ENCODE measurements around the gene CFAP54.

The CFAP54 gene

DNA sequence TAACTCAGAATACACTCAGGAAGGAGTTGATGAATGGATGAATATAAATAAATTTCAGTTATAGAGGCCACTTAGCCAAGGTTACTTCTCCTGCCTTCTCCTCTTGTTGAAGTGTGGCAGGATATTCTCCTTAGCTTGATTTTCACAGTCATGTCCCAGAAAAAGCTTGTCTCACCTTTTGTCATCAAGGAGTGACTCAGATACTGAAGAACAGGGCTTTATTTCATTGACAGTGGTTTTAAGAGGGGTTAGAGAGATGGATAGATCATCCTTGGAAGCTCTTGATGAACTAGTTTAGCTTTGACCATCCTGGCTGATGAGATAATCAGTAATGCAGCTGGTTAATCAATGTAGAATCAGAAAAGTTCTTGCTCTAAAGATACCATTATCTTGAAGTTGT is 35.0 kb upstream of the CFAP54 start:
- POLR2A ChIA-PET = no interaction called here
- H3K4me1 ChIP-seq (ENCODE audit: control insufficient read depth, insufficient read depth, low read length) = no peaks in the 10 kb centered on the region
- H3K36me3 ChIP-seq (ENCODE audit: control insufficient read depth in 2 of 2, insufficient read depth in 1 of 2, low read length in 2 of 2) = no peaks in the 10 kb centered on the region
- CTCF ChIA-PET = interaction anchor here (0.6 to 0.8 kb wide), 2 partner anchors 9 to 1263 kb away, joined by 3 to 4 read pairs; no protein-coding TSS in a partner anchor
- H3K27ac ChIP-seq (ENCODE audit: extremely low read depth, low read depth, low read length) = no peak overlapping the region
- no peaks in the 10 kb centered on the region for H3K9me3 ChIP-seq (ENCODE audit: control insufficient read depth, insufficient read depth, low read depth, low read length)
- H3K4me3 ChIP-seq (ENCODE audit: low read depth, low read length) = no peak overlapping the region
- TF ChIP-seq ZNF785 (tag by site-specific recombination; IDR thresholded peaks at IDR 0.05) = no peak
- TF ChIP-seq ZBTB17 (tag by site-specific recombination; IDR thresholded peaks at IDR 0.05) = no peak
- no peak for TF ChIP-seq ZNF596 (tag by site-specific recombination; IDR thresholded peaks at IDR 0.05)
- TF ChIP-seq ZNF600 (tag by site-specific recombination; IDR thresholded peaks at IDR 0.05) = no peak
- TF ChIP-seq ZIC2 (tag by site-specific recombination; IDR thresholded peaks at IDR 0.05) = no peak

GRCh38 chr12:96456265-96456974 is 33.0 kb upstream of the CFAP54 start:
- Histone ChIP-seq H3K9me3 (ENCODE audit: control insufficient read depth, insufficient read depth, low read depth, low read length) (no peaks in the 10 kb centered on the region), H3K36me3 (ENCODE audit: control insufficient read depth in 2 of 2, insufficient read depth in 1 of 2, low read length in 2 of 2) (no peaks in the 10 kb centered on the region), H3K27ac (ENCODE audit: extremely low read depth, low read depth, low read length) (no peak overlapping the region), H3K4me1 (ENCODE audit: control insufficient read depth, insufficient read depth, low read length) (no peaks in the 10 kb centered on the region), H3K4me3 (ENCODE audit: low read depth, low read length) (no peak overlapping the region)
- TF ChIP-seq PRDM4 (tag by site-specific recombination; IDR thresholded peaks at IDR 0.05) (no peak), ZNF555 (tag by site-specific recombination; conservative IDR thresholded peaks at IDR 0.05) (no peak), YY1 (tag by site-specific recombination; IDR thresholded peaks at IDR 0.05) (no peak), ZNF561 (tag by site-specific recombination; IDR thresholded peaks at IDR 0.05; ENCODE audit: borderline replicate concordance) (no peak), ZBTB49 (tag by site-specific recombination; IDR thresholded peaks at IDR 0.05; ENCODE audit: low read depth) (no peak), ZNF404 (tag by site-specific recombination; IDR thresholded peaks at IDR 0.05) (no peak), ZNF426 (tag by site-specific recombination; IDR thresholded peaks at IDR 0.05) (no peak), ZNF214 (tag by site-specific recombination; IDR thresholded peaks at IDR 0.05; ENCODE audit: borderline replicate concordance) (no peak), MEIS1 (CRISPR knock-in tag; IDR thresholded peaks at IDR 0.05; ENCODE audit: borderline replicate concordance) (no peak), PRDM1 (tag by site-specific recombination; IDR thresholded peaks at IDR 0.05) (no peak), ZNF48 (tag by site-specific recombination; IDR thresholded peaks at IDR 0.05) (no peak), ZNF18 (tag by site-specific recombination; IDR thresholded peaks at IDR 0.05) (no peak), ZNF10 (tag by site-specific recombination; IDR thresholded peaks at IDR 0.05) (no peak), ZNF544 (tag by site-specific recombination; IDR thresholded peaks at IDR 0.05) (no peak)
- TF ChIP-seq, protein P1, sequence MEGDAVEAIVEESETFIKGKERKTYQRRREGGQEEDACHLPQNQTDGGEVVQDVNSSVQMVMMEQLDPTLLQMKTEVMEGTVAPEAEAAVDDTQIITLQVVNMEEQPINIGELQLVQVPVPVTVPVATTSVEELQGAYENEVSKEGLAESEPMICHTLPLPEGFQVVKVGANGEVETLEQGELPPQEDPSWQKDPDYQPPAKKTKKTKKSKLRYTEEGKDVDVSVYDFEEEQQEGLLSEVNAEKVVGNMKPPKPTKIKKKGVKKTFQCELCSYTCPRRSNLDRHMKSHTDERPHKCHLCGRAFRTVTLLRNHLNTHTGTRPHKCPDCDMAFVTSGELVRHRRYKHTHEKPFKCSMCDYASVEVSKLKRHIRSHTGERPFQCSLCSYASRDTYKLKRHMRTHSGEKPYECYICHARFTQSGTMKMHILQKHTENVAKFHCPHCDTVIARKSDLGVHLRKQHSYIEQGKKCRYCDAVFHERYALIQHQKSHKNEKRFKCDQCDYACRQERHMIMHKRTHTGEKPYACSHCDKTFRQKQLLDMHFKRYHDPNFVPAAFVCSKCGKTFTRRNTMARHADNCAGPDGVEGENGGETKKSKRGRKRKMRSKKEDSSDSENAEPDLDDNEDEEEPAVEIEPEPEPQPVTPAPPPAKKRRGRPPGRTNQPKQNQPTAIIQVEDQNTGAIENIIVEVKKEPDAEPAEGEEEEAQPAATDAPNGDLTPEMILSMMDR (tag by site-specific recombination; IDR thresholded peaks at IDR 0.05) = no peak
- POLR2A ChIA-PET = no interaction called here
- CTCF ChIA-PET = interaction anchor here (2.3 kb wide), 1 partner anchor 33 kb away, joined by 9 read pairs; the partner anchor contains the start of gene CFAP54
